ENCODE data around the gene ALS2.

GRCh38 chr2:201808027-201808426 lies 27.3 kb upstream of the ALS2 start:
- TF ChIP-seq CTCF (IDR thresholded peaks at IDR 0.05) (no peak), POLR2A (IDR thresholded peaks at IDR 0.05) (no peak)

All from testis (tissue), 2 donors.